Loucy (cell line): ENCODE data around the gene MOCOS.

Experiments used
- EZH2phosphoT487 ChIP-seq: fragments of 200-600 bp; IDR thresholded peaks from 2 replicates; pipeline ENCODE4 v1.6.1; 2018; ENCODE audit warnings: antibody characterized with exemption, mild to moderate bottlenecking, moderate library complexity, borderline replicate concordance
- TF ChIP-seq, protein P1 (sequence below): fragments of 200-600 bp; sonication (generic); conservative IDR thresholded peaks from 2 replicates; pipeline ENCODE4 v1.5.1; 2014; ENCODE audit warnings: mild to moderate bottlenecking, antibody characterized with exemption, low read length

- TF ChIP-seq, protein P1, sequence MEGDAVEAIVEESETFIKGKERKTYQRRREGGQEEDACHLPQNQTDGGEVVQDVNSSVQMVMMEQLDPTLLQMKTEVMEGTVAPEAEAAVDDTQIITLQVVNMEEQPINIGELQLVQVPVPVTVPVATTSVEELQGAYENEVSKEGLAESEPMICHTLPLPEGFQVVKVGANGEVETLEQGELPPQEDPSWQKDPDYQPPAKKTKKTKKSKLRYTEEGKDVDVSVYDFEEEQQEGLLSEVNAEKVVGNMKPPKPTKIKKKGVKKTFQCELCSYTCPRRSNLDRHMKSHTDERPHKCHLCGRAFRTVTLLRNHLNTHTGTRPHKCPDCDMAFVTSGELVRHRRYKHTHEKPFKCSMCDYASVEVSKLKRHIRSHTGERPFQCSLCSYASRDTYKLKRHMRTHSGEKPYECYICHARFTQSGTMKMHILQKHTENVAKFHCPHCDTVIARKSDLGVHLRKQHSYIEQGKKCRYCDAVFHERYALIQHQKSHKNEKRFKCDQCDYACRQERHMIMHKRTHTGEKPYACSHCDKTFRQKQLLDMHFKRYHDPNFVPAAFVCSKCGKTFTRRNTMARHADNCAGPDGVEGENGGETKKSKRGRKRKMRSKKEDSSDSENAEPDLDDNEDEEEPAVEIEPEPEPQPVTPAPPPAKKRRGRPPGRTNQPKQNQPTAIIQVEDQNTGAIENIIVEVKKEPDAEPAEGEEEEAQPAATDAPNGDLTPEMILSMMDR = no peak
- TF ChIP-seq EZH2phosphoT487 = no peak
Measured at GRCh38 chr18:36298126-36298741, 110.9 kb downstream of the MOCOS start.
